AG09309 (cell line): ENCODE measurements around the gene CTR9.

Experiments used
- DNase-seq: peaks from one replicate; pipeline ENCODE4 v3.0.0-alpha.2; 2010; ENCODE audit warnings: low read depth
- H3K4me3 ChIP-seq: 2 replicates; pipeline ENCODE4 v1.5.1; 2011; ENCODE audit warnings: mild to moderate bottlenecking, low read depth, low read length, moderate library complexity; ENCODE audit not compliant: control insufficient read depth
- TF ChIP-seq, protein P1 (sequence below): IDR thresholded peaks from 2 replicates; pipeline ENCODE4 v1.5.1; 2011; ENCODE audit warnings: mild to moderate bottlenecking, low read depth, low read length, inconsistent platforms; ENCODE audit not compliant: insufficient read depth, control insufficient read depth; ENCODE audit errors: missing control alignments

The CTR9 gene

DNA sequence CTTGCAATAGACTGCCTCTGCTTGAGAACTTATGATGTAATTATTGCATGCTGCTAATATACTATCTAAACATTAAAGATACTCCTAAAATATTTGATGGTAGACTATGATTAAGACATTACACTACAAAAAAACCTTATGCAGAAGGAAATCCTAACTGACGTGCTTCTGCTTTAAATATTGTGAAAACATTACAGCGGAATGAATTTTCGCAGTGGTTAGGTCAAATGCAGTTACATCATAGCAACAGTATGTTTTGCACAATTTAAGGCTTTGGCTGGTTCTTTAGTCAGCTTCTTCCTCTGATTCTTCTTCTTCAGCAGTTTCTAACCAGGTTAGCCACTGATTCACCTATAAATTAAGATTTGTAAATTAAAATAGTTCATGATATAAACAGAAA, 46.5 kb downstream of the CTR9 start:
- H3K4me3 ChIP-seq, result no peak overlapping the region
- no peak for DNase-seq
- TF ChIP-seq, protein P1, sequence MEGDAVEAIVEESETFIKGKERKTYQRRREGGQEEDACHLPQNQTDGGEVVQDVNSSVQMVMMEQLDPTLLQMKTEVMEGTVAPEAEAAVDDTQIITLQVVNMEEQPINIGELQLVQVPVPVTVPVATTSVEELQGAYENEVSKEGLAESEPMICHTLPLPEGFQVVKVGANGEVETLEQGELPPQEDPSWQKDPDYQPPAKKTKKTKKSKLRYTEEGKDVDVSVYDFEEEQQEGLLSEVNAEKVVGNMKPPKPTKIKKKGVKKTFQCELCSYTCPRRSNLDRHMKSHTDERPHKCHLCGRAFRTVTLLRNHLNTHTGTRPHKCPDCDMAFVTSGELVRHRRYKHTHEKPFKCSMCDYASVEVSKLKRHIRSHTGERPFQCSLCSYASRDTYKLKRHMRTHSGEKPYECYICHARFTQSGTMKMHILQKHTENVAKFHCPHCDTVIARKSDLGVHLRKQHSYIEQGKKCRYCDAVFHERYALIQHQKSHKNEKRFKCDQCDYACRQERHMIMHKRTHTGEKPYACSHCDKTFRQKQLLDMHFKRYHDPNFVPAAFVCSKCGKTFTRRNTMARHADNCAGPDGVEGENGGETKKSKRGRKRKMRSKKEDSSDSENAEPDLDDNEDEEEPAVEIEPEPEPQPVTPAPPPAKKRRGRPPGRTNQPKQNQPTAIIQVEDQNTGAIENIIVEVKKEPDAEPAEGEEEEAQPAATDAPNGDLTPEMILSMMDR, result no peak

DNA sequence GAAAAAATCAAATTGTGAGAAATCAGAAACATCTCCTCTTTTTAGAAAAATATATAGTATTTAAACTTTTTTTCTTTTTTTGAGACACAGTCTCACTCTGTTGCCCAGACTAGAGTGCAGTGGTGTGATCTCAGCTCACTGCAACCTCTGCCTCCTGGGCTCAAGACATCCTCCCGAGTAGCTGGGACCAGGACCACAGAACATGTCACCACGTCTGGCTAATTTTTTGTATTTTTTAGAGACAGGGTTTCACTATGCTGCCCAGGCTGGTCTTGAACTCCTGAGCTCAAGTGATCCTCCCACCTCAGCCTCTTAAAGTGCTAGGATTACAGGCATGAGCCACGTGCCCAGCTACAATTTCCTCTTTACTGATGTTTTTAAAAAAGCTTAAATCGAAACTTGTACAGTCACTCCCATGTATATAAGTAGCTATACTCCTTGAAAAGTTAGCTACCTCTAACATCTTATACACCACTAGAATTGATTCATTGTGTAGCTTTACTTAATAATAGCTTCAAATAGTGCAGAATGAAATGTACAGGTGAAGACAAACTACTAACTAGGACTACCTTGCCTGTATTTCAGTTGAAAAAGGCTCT, 47.4 kb downstream of the CTR9 start:
- no peak for DNase-seq
- TF ChIP-seq, protein P1, result no peak
- no peak overlapping the region for H3K4me3 ChIP-seq

DNA sequence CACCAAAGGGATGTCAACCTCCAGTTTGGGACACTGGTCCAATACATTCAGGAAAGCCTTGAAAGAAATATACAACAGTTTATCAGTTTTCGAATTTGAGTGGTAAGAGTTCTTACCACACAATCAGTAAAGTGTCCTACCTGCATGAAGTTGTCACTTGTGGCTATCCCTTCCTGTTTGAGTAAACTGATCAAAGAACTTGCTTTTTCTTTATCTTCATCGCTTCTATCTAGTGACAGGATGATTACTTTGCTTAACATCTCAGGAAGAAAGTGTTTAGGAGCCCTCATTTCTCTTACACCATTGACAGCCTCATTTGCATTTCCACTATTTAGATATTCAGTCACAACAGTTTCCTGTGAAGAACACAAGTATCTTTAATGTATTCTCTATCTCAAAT, 49.2 kb downstream of the CTR9 start:
- no peak for DNase-seq
- TF ChIP-seq, protein P1, result no peak
- H3K4me3 ChIP-seq, result no peak overlapping the region

DNA sequence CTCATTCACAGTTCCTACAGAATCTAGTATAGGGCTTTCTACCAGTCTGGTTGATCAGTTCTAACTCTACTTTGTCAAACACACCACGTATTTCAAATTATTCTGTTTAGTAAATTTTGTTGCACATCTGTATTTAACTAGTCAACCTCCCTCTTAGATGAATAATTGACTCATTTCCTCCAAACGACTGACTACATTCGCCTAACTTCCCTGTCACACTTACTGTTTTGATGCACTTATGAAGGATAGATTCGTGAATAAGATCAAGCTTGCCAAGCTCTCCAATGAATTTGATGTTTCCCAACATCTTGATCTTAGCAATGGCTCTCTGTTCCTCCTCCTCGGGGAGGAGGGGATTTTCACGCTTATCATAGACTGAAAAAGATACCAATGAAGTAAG, 52.6 kb downstream of the CTR9 start:
- no peak for DNase-seq
- no peak overlapping the region for H3K4me3 ChIP-seq

DNA sequence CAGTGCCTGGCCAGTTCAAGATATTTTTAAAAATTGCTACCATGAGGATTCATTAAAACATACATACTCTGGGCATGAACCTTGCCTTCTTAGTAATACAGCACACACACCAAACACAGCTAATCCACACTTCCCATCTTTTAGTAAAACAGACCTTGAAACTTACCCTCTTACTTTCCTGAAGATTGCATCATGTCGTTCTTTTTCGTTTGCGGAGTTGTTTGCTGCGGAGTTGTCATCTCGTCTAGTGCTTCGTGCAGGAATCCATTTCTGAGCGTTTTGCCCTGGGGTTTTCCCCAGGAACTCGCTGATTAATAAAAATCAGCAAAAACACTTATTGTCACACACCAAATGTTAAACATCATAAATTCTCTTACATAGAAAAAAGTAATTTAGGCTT, 54.7 kb downstream of the CTR9 start:
- TF ChIP-seq, protein P1, result no peak
- no peak overlapping the region for H3K4me3 ChIP-seq
- DNase-seq, result no peak

More for the DNA sequence above, 52.6 kb downstream of the CTR9 start:
- TF ChIP-seq, protein P1, result no peak

DNA sequence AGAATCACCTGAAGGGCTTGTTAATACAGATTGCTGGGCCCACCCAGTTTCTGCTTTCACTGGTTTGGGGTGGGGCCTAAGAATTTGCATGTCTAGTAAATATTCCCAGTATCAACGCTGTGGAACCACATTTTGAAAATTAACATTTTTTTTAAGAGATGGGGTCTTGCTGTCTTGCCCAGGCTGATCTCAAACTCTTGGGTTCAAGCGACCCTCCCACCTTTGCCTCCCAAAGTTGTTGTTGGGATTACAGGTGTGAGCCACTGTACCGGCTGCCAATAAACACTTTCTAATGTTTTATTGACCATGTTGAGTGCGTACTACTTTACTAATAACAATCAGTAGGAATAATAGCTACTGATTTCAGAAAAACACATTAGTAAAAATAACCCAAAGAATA, 55.2 kb downstream of the CTR9 start:
- TF ChIP-seq, protein P1, result no peak
- no peak overlapping the region for H3K4me3 ChIP-seq

DNA sequence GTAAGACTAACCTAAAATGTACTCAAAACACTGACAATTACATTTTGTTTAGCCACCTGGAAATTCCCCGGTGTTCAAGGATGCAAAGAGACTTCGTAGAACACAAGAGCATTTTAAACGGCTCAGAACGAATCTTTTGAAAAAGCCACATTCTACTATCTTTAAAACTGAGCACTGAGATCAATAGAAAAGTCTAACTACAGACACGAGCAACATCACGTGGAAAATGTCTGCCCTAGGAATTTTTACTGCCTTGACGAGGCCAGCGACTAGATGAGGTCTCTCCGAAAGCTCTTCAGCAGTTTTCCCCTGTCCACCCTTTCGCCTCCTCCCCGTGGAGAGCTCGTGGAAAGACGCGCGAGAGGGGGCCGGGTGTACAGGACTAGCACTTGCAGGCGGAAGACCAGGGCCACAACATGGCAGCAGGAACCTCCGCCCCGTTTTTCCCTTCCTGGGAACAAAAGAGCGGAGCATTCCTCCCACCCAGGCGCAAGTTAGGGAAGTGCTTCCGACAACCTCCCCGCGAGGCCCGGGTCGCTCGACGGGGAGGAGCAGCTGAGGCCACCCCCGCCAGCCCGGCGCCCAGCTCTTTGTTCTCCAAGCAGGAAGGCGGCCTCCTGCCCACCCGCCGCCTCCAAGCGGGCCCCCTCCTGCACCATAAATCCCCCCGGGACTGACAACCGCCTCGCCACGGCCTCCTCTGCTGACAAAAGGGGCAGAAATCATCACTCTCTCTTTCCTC, 56.6 kb downstream of the CTR9 start:
- no peak for DNase-seq

More for the DNA sequence above, 55.2 kb downstream of the CTR9 start:
- no peak for DNase-seq

More for the DNA sequence above, 56.6 kb downstream of the CTR9 start:
- TF ChIP-seq, protein P1, result no peak
- H3K4me3 ChIP-seq, result peak overlapping the region; percentile 75
